Activated T-cell treated with anti-CD3 and anti-CD28 coated beads, Interleukin-2, amount 50 U/mL, for 72 hours (primary cell): ENCODE data around the gene ZNF276. TPM values are rescaled to one million over a fixed set of nuclear protein-coding genes. Genes with fewer than 3 reads are reported as not detected.

ENCODE experiments used
- ATAC-seq, 2 donors: fragments of 150-1000 bp; cut with Tn5 transposase; replicated peaks in 1 of 2; 2 replicates each; pipeline ENCODE4 v1.10.0; 2021; ENCODE audit warnings: moderate library complexity in 2 of 2, mild to moderate bottlenecking in 1 of 2
- DNase-seq, 2 donors: peaks; one replicate each; pipeline ENCODE4 v3.0.0; 2021 to 2022; ENCODE audit warnings: mixed read lengths in 1 of 2
- H3K27ac Mint-ChIP-seq: one replicate; pipeline ENCODE4 v1.8.0; 2022; ENCODE audit warnings: mild to moderate bottlenecking, moderate library complexity, mixed read lengths
- H3K27me3 Mint-ChIP-seq: one replicate; pipeline ENCODE4 v1.8.0; 2022; ENCODE audit warnings: low read depth, mixed read lengths
- H3K36me3 Mint-ChIP-seq, 2 donors: one replicate each; pipeline ENCODE4 v1.8.0; 2022; ENCODE audit warnings: mixed read lengths in 2 of 2, mild to moderate bottlenecking in 1 of 2; ENCODE audit not compliant: insufficient read depth in 2 of 2
- H3K4me1 Mint-ChIP-seq: one replicate; pipeline ENCODE4 v1.8.0; 2022; ENCODE audit warnings: low read depth, mixed read lengths
- H3K4me3 Mint-ChIP-seq, 2 donors: one replicate each; pipeline ENCODE4 v1.8.0; 2022; ENCODE audit warnings: mild to moderate bottlenecking in 2 of 2, mixed read lengths in 2 of 2, moderate library complexity in 2 of 2
- H3K9me3 Mint-ChIP-seq, 2 donors: one replicate each; pipeline ENCODE4 v1.8.0; 2022; ENCODE audit warnings: mixed read lengths in 2 of 2
- total RNA-seq, 2 donors: library from RNA; stranded (reverse); gene quantifications; one replicate each; pipeline ENCODE4 v1.2.3, GENCODE V29; 2022

The ZNF276 gene
- total RNA-seq, 2 donors from 2014 or later: 27.1 to 31.1 TPM

- ATAC-seq (peak in 1 of 2 donors; percentile 3), DNase-seq (no peak)
- Mint-ChIP-seq H3K27ac (no peak overlapping the region), H3K9me3 (no peaks in the 10 kb centered on the region), H3K36me3 (peaks cover 2 to 7% of the 10 kb centered on the region in 2 donors), H3K4me1 (peaks cover 16% of the 10 kb centered on the region), H3K27me3 (no peaks in the 10 kb centered on the region), H3K4me3 (no peak overlapping the region)
Observed at GRCh38 chr16:89710709-89711564, 10.4 kb upstream of the ZNF276 start.

DNA sequence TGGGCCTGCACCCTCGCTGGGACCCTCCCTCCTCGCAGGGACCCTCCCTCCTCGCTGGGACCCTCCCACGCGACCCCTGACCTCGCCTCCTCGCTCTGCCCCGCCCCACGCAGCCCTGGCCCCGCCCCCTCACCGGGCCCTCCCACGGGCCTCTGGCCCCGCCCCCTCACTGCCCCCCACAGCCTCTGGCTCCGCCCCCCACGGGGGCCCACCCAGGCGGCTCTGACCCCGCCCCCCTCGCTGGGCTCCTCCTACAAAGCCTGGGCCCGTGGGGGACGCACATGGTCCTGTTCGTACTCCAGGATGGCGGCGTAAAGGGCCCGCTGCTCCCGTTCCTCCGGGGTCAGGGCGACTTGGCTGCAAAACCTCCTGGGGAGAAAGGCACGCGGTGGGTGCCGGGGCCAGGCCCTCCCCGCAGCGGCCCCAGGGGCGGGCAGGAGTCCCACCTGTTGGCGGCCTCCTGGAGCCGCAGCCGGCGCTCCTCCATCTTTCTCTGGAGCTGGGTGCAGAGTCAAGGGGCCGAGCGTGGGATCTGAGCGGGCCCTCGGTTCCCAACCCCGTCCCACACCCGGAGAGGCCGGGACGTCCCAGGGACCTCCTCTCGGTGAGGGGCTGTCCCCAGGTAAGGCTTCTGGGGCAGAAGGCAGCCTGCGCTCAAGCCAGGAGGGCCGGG, 9.6 kb upstream of the ZNF276 start:
- Mint-ChIP-seq H3K9me3 (no peaks in the 10 kb centered on the region), H3K27ac (no peak overlapping the region), H3K36me3 (peaks cover 2 to 10% of the 10 kb centered on the region in 2 donors), H3K27me3 (no peaks in the 10 kb centered on the region), H3K4me1 (peaks cover 12% of the 10 kb centered on the region), H3K4me3 (peak overlapping the region; percentile 79 to 85)
- DNase-seq (peak; percentile 67 to 73), ATAC-seq (peak; percentile 77 to 78)

- H3K27ac Mint-ChIP-seq: no peak overlapping the region
- H3K4me1 Mint-ChIP-seq: peaks cover 12% of the 10 kb centered on the region
- DNase-seq: no peak
Observed at GRCh38 chr16:89712274-89712781, 9.0 kb upstream of the ZNF276 start.

DNA sequence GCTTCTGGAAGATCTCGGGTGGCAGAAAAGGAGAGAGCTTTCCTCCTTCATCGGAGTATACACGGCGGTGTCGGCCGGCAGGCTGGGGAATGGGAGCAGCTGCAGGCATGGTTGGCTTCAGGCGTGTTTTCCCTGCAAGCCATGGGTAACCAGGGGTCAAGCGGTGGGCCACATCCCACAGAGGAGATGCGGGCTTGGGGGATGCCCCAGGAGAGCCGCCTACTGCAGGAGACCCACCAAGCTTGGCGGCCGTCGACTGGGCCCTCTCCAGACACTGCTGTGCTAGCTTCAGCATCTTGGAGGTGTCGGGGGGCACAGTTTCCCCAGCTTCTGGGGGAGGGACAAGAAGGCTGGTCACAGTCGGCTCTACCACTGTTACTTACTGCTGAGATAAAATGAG, 4.8 kb upstream of the ZNF276 start:
- no peaks in the 10 kb centered on the region for H3K9me3 Mint-ChIP-seq

More at GRCh38 chr16:89712274-89712781, 9.0 kb upstream of the ZNF276 start:
- H3K27me3 Mint-ChIP-seq: no peaks in the 10 kb centered on the region
- H3K9me3 Mint-ChIP-seq: no peaks in the 10 kb centered on the region
- H3K36me3 Mint-ChIP-seq: peaks cover 2 to 12% of the 10 kb centered on the region in 2 donors
- H3K4me3 Mint-ChIP-seq: peak overlapping the region; percentile 79 to 85
- ATAC-seq: peak in 1 of 2 donors; percentile 6

DNA sequence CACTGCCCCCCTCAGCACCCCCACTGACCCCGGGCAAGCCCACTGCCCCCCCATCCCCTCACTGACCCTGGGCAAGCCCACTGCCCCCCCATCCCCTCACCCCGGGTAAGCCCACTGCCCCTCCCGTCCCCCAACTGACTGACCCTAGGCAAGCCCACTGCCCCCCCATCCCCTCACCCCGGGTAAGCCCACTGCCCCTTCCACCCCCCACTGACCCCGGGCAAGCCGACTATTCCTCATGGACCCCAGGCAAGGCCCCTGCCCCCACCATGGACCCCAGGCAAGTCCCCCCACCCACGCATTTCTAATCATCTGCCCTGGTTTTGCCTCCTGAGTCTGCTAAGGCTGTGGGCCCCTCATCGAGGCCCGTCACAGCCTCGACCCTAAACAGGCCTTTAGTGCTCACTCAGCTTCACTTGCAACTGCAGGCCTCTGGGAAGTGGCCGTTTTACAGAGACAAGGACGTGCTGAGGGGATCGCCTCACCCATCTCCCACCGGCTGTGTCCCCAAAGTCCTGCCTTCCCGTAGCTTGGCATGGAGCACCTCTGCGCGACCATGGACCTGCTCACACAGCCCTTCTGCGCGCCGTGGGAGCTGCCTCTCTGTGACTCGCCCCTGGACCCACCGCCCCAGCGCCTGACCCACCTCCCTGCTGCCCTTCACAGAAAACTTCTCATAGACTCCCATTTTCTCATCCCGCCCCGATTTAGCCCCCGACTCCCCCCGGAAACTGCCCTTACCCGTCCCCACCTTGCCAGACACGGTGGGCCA, 4.2 kb upstream of the ZNF276 start:
- H3K4me1 Mint-ChIP-seq: peaks cover 33% of the 10 kb centered on the region
- H3K36me3 Mint-ChIP-seq: peaks cover 2 to 17% of the 10 kb centered on the region in 2 donors
- no peak overlapping the region for H3K27ac Mint-ChIP-seq
- ATAC-seq (no peak), DNase-seq (no peak)
- no peaks in the 10 kb centered on the region for H3K27me3 Mint-ChIP-seq
- H3K9me3 Mint-ChIP-seq: no peaks in the 10 kb centered on the region
- no peak overlapping the region for H3K4me3 Mint-ChIP-seq

More for the DNA sequence above, 4.8 kb upstream of the ZNF276 start:
- ATAC-seq (no peak), DNase-seq (no peak)
- H3K27ac Mint-ChIP-seq: no peak overlapping the region
- H3K27me3 Mint-ChIP-seq: no peaks in the 10 kb centered on the region
- H3K4me1 Mint-ChIP-seq: peaks cover 33% of the 10 kb centered on the region
- H3K36me3 Mint-ChIP-seq: peaks cover 2 to 17% of the 10 kb centered on the region in 2 donors
- no peak overlapping the region for H3K4me3 Mint-ChIP-seq

DNA sequence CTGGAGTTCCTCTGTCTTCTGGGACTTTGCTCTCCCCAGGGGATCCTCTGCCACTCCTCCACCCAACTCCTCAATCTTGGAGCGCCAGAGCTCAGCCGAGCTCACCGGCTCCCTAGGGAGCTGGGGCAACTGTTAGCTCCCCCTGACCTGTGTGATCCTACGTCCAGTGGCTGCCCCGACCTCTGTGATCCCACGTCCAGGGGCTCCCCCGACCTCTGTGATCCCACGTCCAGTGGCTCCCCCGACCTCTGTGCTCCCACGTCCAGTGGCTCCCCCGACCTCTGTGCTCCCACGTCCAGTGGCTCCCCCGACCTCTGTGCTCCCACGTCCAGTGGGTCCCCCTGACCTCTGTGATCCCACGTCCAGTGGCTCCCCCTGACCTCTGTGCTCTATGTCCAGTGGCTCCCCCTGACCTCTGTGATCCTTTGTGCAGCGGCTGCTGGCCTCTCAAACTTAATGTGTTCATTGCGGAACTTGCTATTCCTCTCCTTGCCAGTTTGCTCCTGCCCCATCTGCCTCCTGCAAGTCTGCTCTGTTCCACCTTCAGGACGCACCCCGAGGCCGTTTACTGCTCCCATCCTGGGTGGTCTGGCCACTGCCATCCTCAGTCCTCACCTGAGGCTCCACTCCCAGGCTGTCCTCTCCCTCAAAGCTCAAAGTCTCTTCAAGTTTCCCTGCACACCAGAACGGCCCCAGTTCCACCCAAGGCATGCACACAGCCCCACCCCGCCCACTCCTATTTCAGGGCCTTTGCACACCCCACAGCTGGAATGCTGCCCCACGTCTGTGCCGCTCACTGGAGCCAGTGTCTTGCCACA, 3.4 kb upstream of the ZNF276 start:
- H3K27ac Mint-ChIP-seq: no peak overlapping the region
- H3K36me3 Mint-ChIP-seq: peaks cover 2 to 21% of the 10 kb centered on the region in 2 donors
- H3K27me3 Mint-ChIP-seq: no peaks in the 10 kb centered on the region
- DNase-seq (no peak), ATAC-seq (no peak)
- peaks cover 38% of the 10 kb centered on the region for H3K4me1 Mint-ChIP-seq
- no peaks in the 10 kb centered on the region for H3K9me3 Mint-ChIP-seq
- H3K4me3 Mint-ChIP-seq: no peak overlapping the region

GRCh38 chr16:89720551-89720812, 855 bp upstream of the ZNF276 start:
- Mint-ChIP-seq H3K27me3 (no peaks in the 10 kb centered on the region), H3K9me3 (no peaks in the 10 kb centered on the region), H3K4me3 (peak overlapping the region; percentile 76 to 78), H3K27ac (no peak overlapping the region), H3K36me3 (peaks cover 0 to 19% of the 10 kb centered on the region in 2 donors), H3K4me1 (peaks cover 48% of the 10 kb centered on the region)
- DNase-seq: no peak
- peak in 1 of 2 donors; percentile 2 for ATAC-seq

GRCh38 chr16:89721546-89722391, 432 bp downstream of the ZNF276 start:
- peaks cover 49% of the 10 kb centered on the region for H3K4me1 Mint-ChIP-seq
- no peak overlapping the region for H3K27ac Mint-ChIP-seq
- ATAC-seq: peak; percentile 39 to 43
- H3K36me3 Mint-ChIP-seq: peaks cover 0 to 17% of the 10 kb centered on the region in 2 donors
- no peaks in the 10 kb centered on the region for H3K27me3 Mint-ChIP-seq
- DNase-seq: peak; percentile 80 to 84
- no peaks in the 10 kb centered on the region for H3K9me3 Mint-ChIP-seq
- H3K4me3 Mint-ChIP-seq: peak overlapping the region; percentile 90 to 96

GRCh38 chr16:89722392-89723278, 1.3 kb downstream of the ZNF276 start:
- Mint-ChIP-seq H3K27ac (peak overlapping the region; percentile 72), H3K27me3 (no peaks in the 10 kb centered on the region), H3K4me1 (peaks cover 56% of the 10 kb centered on the region), H3K36me3 (peaks cover 0 to 14% of the 10 kb centered on the region in 2 donors), H3K9me3 (no peaks in the 10 kb centered on the region), H3K4me3 (peak overlapping the region; percentile 90 to 96)
- DNase-seq (peak; percentile 73 to 74), ATAC-seq (peak; percentile 23 to 39)

- Mint-ChIP-seq H3K27ac (peak overlapping the region; percentile 89), H3K4me3 (peak overlapping the region; percentile 90 to 96), H3K9me3 (no peaks in the 10 kb centered on the region), H3K27me3 (no peaks in the 10 kb centered on the region), H3K36me3 (peaks cover 0 to 10% of the 10 kb centered on the region in 2 donors), H3K4me1 (peaks cover 52% of the 10 kb centered on the region)
- DNase-seq: peak; percentile 78 to 87
- ATAC-seq: peak; percentile 45 to 56
Observed at GRCh38 chr16:89723279-89724250, 2.2 kb downstream of the ZNF276 start.
